GM23248 (cell line): Measurements from ENCODE around the gene NOS2.
"Not testable (repeated sequence)": the region's sequence is repeated elsewhere in the genome, so short reads cannot be mapped to it uniquely, and the experiment has no call there.

Experiments
- EZH2 ChIP-seq: fragments of 200-600 bp; sonication (generic); IDR thresholded peaks from 2 replicates; pipeline ENCODE4 v1.6.1; 2018; ENCODE audit warnings: antibody characterized with exemption, mild to moderate bottlenecking; ENCODE audit not compliant: insufficient read depth, poor library complexity, severe bottlenecking
- EZH2phosphoT487 ChIP-seq: fragments of 200-600 bp; sonication (generic); IDR thresholded peaks from 2 replicates; pipeline ENCODE4 v1.6.1; 2018; ENCODE audit warnings: antibody characterized with exemption, moderate library complexity, mild to moderate bottlenecking, low read depth; ENCODE audit not compliant: insufficient read depth

GRCh38 chr17:27745207-27745830, 55.0 kb downstream of the NOS2 start:
- not testable (repeated sequence) for TF ChIP-seq EZH2, EZH2phosphoT487
